HG02610 (cell line): Measurements from ENCODE around the gene FGGY.

Experiments
- ATAC-seq: cut with Tn5 transposase; IDR thresholded peaks from one replicate; pipeline ENCODE4 v1.9.1; 2021; ENCODE audit warnings: mild to moderate bottlenecking, moderate library complexity; ENCODE audit not compliant: unreplicated experiment

Gene FGGY

GRCh38 chr1:59502009-59502691 is 205.3 kb downstream of the FGGY start:
- ATAC-seq = no peak

- ATAC-seq = no peak
Observed at GRCh38 chr1:59504276-59504675, 207.4 kb downstream of the FGGY start.

GRCh38 chr1:59505596-59506028 is 208.7 kb downstream of the FGGY start:
- ATAC-seq = no peak

GRCh38 chr1:59506952-59507351 is 210.1 kb downstream of the FGGY start:
- ATAC-seq = peak; percentile 89

- ATAC-seq = no peak
Observed at GRCh38 chr1:59509341-59509875, 212.5 kb downstream of the FGGY start.

- ATAC-seq = no peak
Observed at GRCh38 chr1:59510249-59510648, 213.4 kb downstream of the FGGY start.

- ATAC-seq = no peak
Observed at GRCh38 chr1:59511476-59512465, 214.9 kb downstream of the FGGY start.

GRCh38 chr1:59512702-59513101 is 215.8 kb downstream of the FGGY start:
- no peak for ATAC-seq

- no peak for ATAC-seq
Observed at GRCh38 chr1:59514061-59514909, 217.4 kb downstream of the FGGY start.

- ATAC-seq = no peak
Observed at GRCh38 chr1:59516881-59517280, 220.0 kb downstream of the FGGY start.

GRCh38 chr1:59520194-59520593 is 223.3 kb downstream of the FGGY start:
- no peak for ATAC-seq

GRCh38 chr1:59520827-59521418 is 224.0 kb downstream of the FGGY start:
- no peak for ATAC-seq

GRCh38 chr1:59521456-59521855 is 224.6 kb downstream of the FGGY start:
- ATAC-seq = no peak

- ATAC-seq = no peak
Observed at GRCh38 chr1:59522925-59523505, 226.1 kb downstream of the FGGY start.

- ATAC-seq = no peak
Observed at GRCh38 chr1:59523745-59524450, 227.0 kb downstream of the FGGY start.

GRCh38 chr1:59526240-59526639 is 229.3 kb downstream of the FGGY start:
- no peak for ATAC-seq

- no peak for ATAC-seq
Observed at GRCh38 chr1:59528471-59528870, 231.6 kb downstream of the FGGY start.

- no peak for ATAC-seq
Observed at GRCh38 chr1:59528900-59529299, 232.0 kb downstream of the FGGY start.

- ATAC-seq = no peak
Observed at GRCh38 chr1:59530119-59530518, 233.2 kb downstream of the FGGY start.
